Measurements from ENCODE around the gene NEK6. TPM values are rescaled to one million over a fixed set of nuclear protein-coding genes. Genes with fewer than 3 reads are reported as not detected.

The NEK6 gene
- total and polyA plus RNA-seq, 2 of the 8 experiments (the other 6 are each of a cell fraction or from before 2014, with no cell fraction given), result 17.7 to 19.7 TPM

GRCh38 chr9:124347206-124347967, 89.6 kb downstream of the NEK6 start:
- H4K91ac ChIP-seq (replicated peaks; ENCODE audit: insufficient read length, low read length), result no peak overlapping the region
- ChIA-PET CTCF (ENCODE audit: partially characterized antibody) (interaction anchor here (0.6 to 2.9 kb wide), 7 partner anchors 8 to 629 kb away, joined by 3 to 12 read pairs (median 4); no protein-coding TSS in a partner anchor), POLR2A (ENCODE audit: partially characterized antibody) (interaction anchor here (0.6 to 1.5 kb wide), 5 partner anchors 10 to 40 kb away, joined by 3 to 5 read pairs (median 3); no protein-coding TSS in a partner anchor)
- no peak overlapping the region for H3K18ac ChIP-seq (ENCODE audit: extremely low read depth, low read length)
- H2AFZ ChIP-seq (ENCODE audit: low read length), result no peak overlapping the region
- H2BK12ac ChIP-seq (ENCODE audit: low read depth, low read length), result no peak overlapping the region
- H3K14ac ChIP-seq (ENCODE audit: insufficient read length), result no peak overlapping the region
- FAIRE-seq (no peak), DNase-seq (ENCODE audit: low read depth in 1 of 2, low spot score in 2 of 2) (no peak)
- H3K4me3 ChIP-seq (ENCODE audit: extremely low read depth in 1 of 4, insufficient read depth in 2 of 4, low read depth in 3 of 4, low read length in 4 of 4), result no peak overlapping the region
- peaks cover 0 to 13% (median 7%) of the 10 kb centered on the region in 4 experiments; a peak in 5 of 7 replicates for H3K4me1 ChIP-seq (replicated peaks in 1 of 4; ENCODE audit: control insufficient read depth in 3 of 4, insufficient read depth in 4 of 4, low read length in 3 of 4)
- no peak overlapping the region for H3K4me2 ChIP-seq (ENCODE audit: insufficient read depth in 1 of 2, low read depth in 2 of 2, low read length in 2 of 2)
- H2BK120ac ChIP-seq (replicated peaks; ENCODE audit: low read depth, low read length), result no peak overlapping the region
- H3K79me1 ChIP-seq (ENCODE audit: low read depth, low read length), result no peaks in the 10 kb centered on the region; the same call in 1 of the 2 replicates
- peaks cover 1 to 23% of the 10 kb centered on the region in 2 experiments for H4K20me1 ChIP-seq (replicated peaks in 1 of 2; ENCODE audit: control insufficient read depth in 1 of 2, insufficient read depth in 2 of 2, low read length in 2 of 2)
- H3K27me3 ChIP-seq (replicated peaks in 1 of 4; ENCODE audit: control insufficient read depth in 3 of 4, extremely low read depth in 1 of 4, insufficient read depth in 3 of 4, low read length in 3 of 4), result no peaks in the 10 kb centered on the region
- WGBS, 2 experiments (ENCODE audit: extremely low coverage in 1 of 2, insufficient coverage in 1 of 2, insufficient read length in 1 of 2, insufficient replicate concordance in 2 of 2, low coverage in 1 of 2, low lambda C conversion rate in 2 of 2, missing lambda C conversion rate in 1 of 2), result 91% methylated on average over 26 of the region's 26 CpGs; no CpG with 5 or more reads in 1 of the 2 experiments
- H3K27ac ChIP-seq (ENCODE audit: low read depth, low read length), result no peak overlapping the region
- no peaks in the 10 kb centered on the region for H3K79me2 ChIP-seq (ENCODE audit: control insufficient read depth in 1 of 2, insufficient read depth in 2 of 2, low read length in 2 of 2)
- TF ChIP-seq ATF3 (IDR thresholded peaks at IDR 0.05; ENCODE audit: insufficient read depth, low read depth, low read length), result no peak
- no peak for TF ChIP-seq CBX8 (IDR thresholded peaks at IDR 0.05; ENCODE audit: borderline replicate concordance, low read depth, low read length)
- no peak for TF ChIP-seq ATF2 (IDR thresholded peaks at IDR 0.05; ENCODE audit: low read length)
- no peak for TF ChIP-seq TAF7 (optimal IDR thresholded peaks at IDR 0.05; ENCODE audit: borderline replicate concordance, low read depth, low read length)
- no peak for TF ChIP-seq POLR2AphosphoS5 (IDR thresholded peaks at IDR 0.05; ENCODE audit: low read depth, low read length)
- TF ChIP-seq BACH1 (IDR thresholded peaks at IDR 0.05; ENCODE audit: low read length), result no peak
- no peak for TF ChIP-seq SIN3A (conservative IDR thresholded peaks at IDR 0.05 in 1 of 2, IDR thresholded peaks at IDR 0.05 in 1 of 2; ENCODE audit: low read depth in 1 of 2, low read length in 2 of 2)
- no peak for TF ChIP-seq CHD1 (IDR thresholded peaks at IDR 0.05; ENCODE audit: low read depth, low read length)
- no peak overlapping the region for H2BK15ac ChIP-seq (ENCODE audit: low read length)
- H4K5ac ChIP-seq (ENCODE audit: insufficient read length, low read depth, low read length), result no peak overlapping the region
- no peak overlapping the region for H3K56ac ChIP-seq (replicated peaks; ENCODE audit: insufficient read length, low read depth, low read length)
- H3K23ac ChIP-seq (ENCODE audit: insufficient read length), result no peak overlapping the region
- H3K9me3 ChIP-seq (ENCODE audit: insufficient read depth in 2 of 2, low read depth in 1 of 2, low read length in 1 of 2), result no peaks in the 10 kb centered on the region
- H3K4ac ChIP-seq (replicated peaks; ENCODE audit: insufficient read length, low read depth, low read length), result no peak overlapping the region
- no peak overlapping the region for H3K9ac ChIP-seq (replicated peaks in 1 of 4; ENCODE audit: extremely low read depth in 1 of 4, low read depth in 3 of 4, low read length in 3 of 4)
- H4K8ac ChIP-seq (ENCODE audit: extremely low read depth, insufficient read depth, low read length), result peak overlapping the region; percentile 28; the same call in 1 of the 2 replicates
- no peak overlapping the region for H2AK5ac ChIP-seq (ENCODE audit: low read depth, low read length)
- no peak overlapping the region for H2BK5ac ChIP-seq (ENCODE audit: low read depth, low read length)
- H2BK20ac ChIP-seq (ENCODE audit: low read length), result no peak overlapping the region
- no peaks in the 10 kb centered on the region for H3K23me2 ChIP-seq (ENCODE audit: low read depth, low read length)
- peaks cover 2 to 33% (median 10%) of the 10 kb centered on the region in 4 experiments; a peak in 7 of 8 replicates for H3K36me3 ChIP-seq (ENCODE audit: control insufficient read depth in 2 of 4, insufficient read depth in 4 of 4, low read length in 3 of 4)

Measured in H1 (cell line).